ENCODE results near the gene PPIL1.

DNA sequence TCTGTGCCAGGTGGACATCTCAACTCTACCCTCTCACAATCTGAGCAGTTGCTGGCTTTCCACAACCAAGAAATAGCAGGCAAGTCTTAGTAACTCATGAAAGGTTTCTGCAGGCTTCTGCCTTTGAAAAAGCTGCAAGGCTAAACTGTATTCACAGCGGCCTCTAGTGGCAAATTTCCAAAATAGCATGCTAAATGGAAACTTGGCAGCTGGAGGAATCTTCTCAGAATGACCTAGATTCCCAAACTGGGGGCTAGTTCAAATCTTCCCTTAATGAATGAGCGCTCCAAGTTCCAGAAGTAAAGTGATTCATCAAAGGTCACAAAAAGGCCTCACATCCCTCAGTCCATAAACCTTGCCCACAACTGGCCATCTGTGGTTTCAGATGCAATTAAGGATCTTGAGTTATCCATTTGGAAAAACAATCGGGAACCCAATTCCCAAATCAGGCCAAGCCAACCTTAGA lies 23.4 kb downstream of the PPIL1 start:
- TF ChIP-seq EZH2 (IDR thresholded peaks at IDR 0.05; ENCODE audit: insufficient read depth, poor library complexity, severe bottlenecking) (no peak), EZH2phosphoT487 (IDR thresholded peaks at IDR 0.05; ENCODE audit: insufficient read depth, low read depth) (no peak)
